Neural cell (in vitro differentiated cells): Measurements from ENCODE around the gene SAE1. TPM values are rescaled to one million over a fixed set of nuclear protein-coding genes. Genes with fewer than 3 reads are reported as not detected.

Experiments used
- H2AFZ ChIP-seq: fragments of 200-600, 300-800 bp; sonication (generic), shearing (Covaris generic); 2 replicates; pipeline ENCODE4 v1.6.0; 2014; ENCODE audit warnings: low read depth, mild to moderate bottlenecking, antibody characterized with exemption, low read length, moderate library complexity
- H3F3A ChIP-seq: fragments of 200-600 bp; shearing (Covaris generic); 2 replicates; pipeline ENCODE4 v1.6.1; 2016; ENCODE audit warnings: mild to moderate bottlenecking, moderate library complexity, mixed read lengths, antibody characterized with exemption, low read length; ENCODE audit not compliant: insufficient read depth, poor library complexity, severe bottlenecking
- H3K27ac ChIP-seq: fragments of 200-600, 300-800 bp; sonication (generic), shearing (Covaris generic); 2 replicates; pipeline ENCODE4 v1.5.1; 2014; ENCODE audit warnings: mild to moderate bottlenecking, low read length, moderate library complexity
- H3K27me3 ChIP-seq: fragments of 300-800, 200-600 bp; sonication (generic), shearing (Covaris generic); 2 replicates; pipeline ENCODE4 v1.6.0; 2014; ENCODE audit warnings: mild to moderate bottlenecking, low read depth, low read length, moderate library complexity; ENCODE audit not compliant: insufficient read depth
- H3K36me3 ChIP-seq: fragments of 300-800, 200-600 bp; sonication (generic), shearing (Covaris generic); 2 replicates; pipeline ENCODE4 v1.5.1; 2014; ENCODE audit warnings: mild to moderate bottlenecking, antibody characterized with exemption, low read length, moderate library complexity; ENCODE audit not compliant: insufficient read depth
- H3K4me2 ChIP-seq: fragments of 300-800, 200-600 bp; sonication (generic), shearing (Covaris generic); 2 replicates; pipeline ENCODE4 v1.6.0; 2014; ENCODE audit warnings: mild to moderate bottlenecking, low read length
- H3K4me3 ChIP-seq: fragments of 300-800, 200-600 bp; sonication (generic), shearing (Covaris generic); 2 replicates; pipeline ENCODE4 v1.5.1; 2014; ENCODE audit warnings: mild to moderate bottlenecking, low read length, moderate library complexity
- H3K79me2 ChIP-seq: fragments of 200-600 bp; shearing (Covaris generic); replicated peaks from 2 replicates; pipeline ENCODE4 v1.6.0; 2014; ENCODE audit warnings: mild to moderate bottlenecking, low read length, moderate library complexity; ENCODE audit not compliant: insufficient read depth
- H3K9ac ChIP-seq: fragments of 300-800, 200-600 bp; sonication (generic), shearing (Covaris generic); 2 replicates; pipeline ENCODE4 v1.6.1; 2016; ENCODE audit warnings: mild to moderate bottlenecking, low read length, mixed read lengths
- H3K9me2 ChIP-seq: fragments of 200-600 bp; shearing (Covaris generic); 2 replicates; pipeline ENCODE4 v1.6.1; 2016; ENCODE audit warnings: mild to moderate bottlenecking, low read length, mixed read lengths; ENCODE audit not compliant: insufficient read depth
- H3K9me3 ChIP-seq: fragments of 200-600, 300-800 bp; sonication (generic), shearing (Covaris generic); 2 replicates; pipeline ENCODE4 v1.6.1; 2016; ENCODE audit warnings: mild to moderate bottlenecking, mixed run types, low read length, moderate library complexity, mixed read lengths
- H4K20me1 ChIP-seq: fragments of 200-600 bp; shearing (Covaris generic); 2 replicates; pipeline ENCODE4 v1.6.1; 2016; ENCODE audit warnings: mild to moderate bottlenecking, mixed run types; ENCODE audit not compliant: insufficient read depth
- EZH2 ChIP-seq: fragments of 200-600, 300-800 bp; shearing (Covaris generic), sonication (generic); IDR thresholded peaks from 2 replicates; pipeline ENCODE4 v1.6.1; 2014; ENCODE audit warnings: antibody characterized with exemption, low read length, borderline replicate concordance, mild to moderate bottlenecking; ENCODE audit not compliant: insufficient read depth, poor library complexity, severe bottlenecking
- MXI1 ChIP-seq: fragments of 450-650 bp; conservative IDR thresholded peaks from 2 replicates; pipeline ENCODE4 v1.6.1; 2014; ENCODE audit warnings: antibody characterized with exemption, mild to moderate bottlenecking; ENCODE audit not compliant: poor library complexity, severe bottlenecking
- POLR2AphosphoS5 ChIP-seq: IDR thresholded peaks from 2 replicates; pipeline ENCODE4 v1.6.1; 2012
- SMC3 ChIP-seq: fragments of 450-650 bp; conservative IDR thresholded peaks from 2 replicates; pipeline ENCODE4 v1.6.1; 2014; ENCODE audit warnings: antibody characterized with exemption, mild to moderate bottlenecking, moderate library complexity; ENCODE audit not compliant: poor library complexity
- polyA plus RNA-seq: library from polyadenylated mRNA; depleted of rRNA; stranded (reverse); fragments of >200 nt; gene quantifications from 2 replicates; pipeline ENCODE4 v1.2.3, GENCODE V29; 2014
- TF ChIP-seq, protein P1 (sequence below): fragments of 450-650 bp; IDR thresholded peaks from 2 replicates; pipeline ENCODE4 v1.5.1; 2014; ENCODE audit warnings: antibody characterized with exemption, mild to moderate bottlenecking, moderate library complexity; ENCODE audit not compliant: poor library complexity, severe bottlenecking
- TF ChIP-seq, protein P2 (sequence below): IDR thresholded peaks from 2 replicates; pipeline ENCODE4 v1.6.1; 2012; ENCODE audit warnings: borderline replicate concordance

Gene SAE1
- polyA plus RNA-seq, 1 donor from 2014 or later, result 178 TPM

- H3K36me3 ChIP-seq, result no peaks in the 10 kb centered on the region
- no peak overlapping the region for H2AFZ ChIP-seq
- H3K9me3 ChIP-seq, result no peaks in the 10 kb centered on the region
- no peaks in the 10 kb centered on the region for H3K27me3 ChIP-seq
- TF ChIP-seq, protein P1, sequence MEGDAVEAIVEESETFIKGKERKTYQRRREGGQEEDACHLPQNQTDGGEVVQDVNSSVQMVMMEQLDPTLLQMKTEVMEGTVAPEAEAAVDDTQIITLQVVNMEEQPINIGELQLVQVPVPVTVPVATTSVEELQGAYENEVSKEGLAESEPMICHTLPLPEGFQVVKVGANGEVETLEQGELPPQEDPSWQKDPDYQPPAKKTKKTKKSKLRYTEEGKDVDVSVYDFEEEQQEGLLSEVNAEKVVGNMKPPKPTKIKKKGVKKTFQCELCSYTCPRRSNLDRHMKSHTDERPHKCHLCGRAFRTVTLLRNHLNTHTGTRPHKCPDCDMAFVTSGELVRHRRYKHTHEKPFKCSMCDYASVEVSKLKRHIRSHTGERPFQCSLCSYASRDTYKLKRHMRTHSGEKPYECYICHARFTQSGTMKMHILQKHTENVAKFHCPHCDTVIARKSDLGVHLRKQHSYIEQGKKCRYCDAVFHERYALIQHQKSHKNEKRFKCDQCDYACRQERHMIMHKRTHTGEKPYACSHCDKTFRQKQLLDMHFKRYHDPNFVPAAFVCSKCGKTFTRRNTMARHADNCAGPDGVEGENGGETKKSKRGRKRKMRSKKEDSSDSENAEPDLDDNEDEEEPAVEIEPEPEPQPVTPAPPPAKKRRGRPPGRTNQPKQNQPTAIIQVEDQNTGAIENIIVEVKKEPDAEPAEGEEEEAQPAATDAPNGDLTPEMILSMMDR, result no peak
- TF ChIP-seq, protein P2, sequence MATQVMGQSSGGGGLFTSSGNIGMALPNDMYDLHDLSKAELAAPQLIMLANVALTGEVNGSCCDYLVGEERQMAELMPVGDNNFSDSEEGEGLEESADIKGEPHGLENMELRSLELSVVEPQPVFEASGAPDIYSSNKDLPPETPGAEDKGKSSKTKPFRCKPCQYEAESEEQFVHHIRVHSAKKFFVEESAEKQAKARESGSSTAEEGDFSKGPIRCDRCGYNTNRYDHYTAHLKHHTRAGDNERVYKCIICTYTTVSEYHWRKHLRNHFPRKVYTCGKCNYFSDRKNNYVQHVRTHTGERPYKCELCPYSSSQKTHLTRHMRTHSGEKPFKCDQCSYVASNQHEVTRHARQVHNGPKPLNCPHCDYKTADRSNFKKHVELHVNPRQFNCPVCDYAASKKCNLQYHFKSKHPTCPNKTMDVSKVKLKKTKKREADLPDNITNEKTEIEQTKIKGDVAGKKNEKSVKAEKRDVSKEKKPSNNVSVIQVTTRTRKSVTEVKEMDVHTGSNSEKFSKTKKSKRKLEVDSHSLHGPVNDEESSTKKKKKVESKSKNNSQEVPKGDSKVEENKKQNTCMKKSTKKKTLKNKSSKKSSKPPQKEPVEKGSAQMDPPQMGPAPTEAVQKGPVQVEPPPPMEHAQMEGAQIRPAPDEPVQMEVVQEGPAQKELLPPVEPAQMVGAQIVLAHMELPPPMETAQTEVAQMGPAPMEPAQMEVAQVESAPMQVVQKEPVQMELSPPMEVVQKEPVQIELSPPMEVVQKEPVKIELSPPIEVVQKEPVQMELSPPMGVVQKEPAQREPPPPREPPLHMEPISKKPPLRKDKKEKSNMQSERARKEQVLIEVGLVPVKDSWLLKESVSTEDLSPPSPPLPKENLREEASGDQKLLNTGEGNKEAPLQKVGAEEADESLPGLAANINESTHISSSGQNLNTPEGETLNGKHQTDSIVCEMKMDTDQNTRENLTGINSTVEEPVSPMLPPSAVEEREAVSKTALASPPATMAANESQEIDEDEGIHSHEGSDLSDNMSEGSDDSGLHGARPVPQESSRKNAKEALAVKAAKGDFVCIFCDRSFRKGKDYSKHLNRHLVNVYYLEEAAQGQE, result peak; percentile 13
- H3K9ac ChIP-seq, result peak overlapping the region; percentile 84
- no peaks in the 10 kb centered on the region for H3K79me2 ChIP-seq
- no peak overlapping the region for H3K4me2 ChIP-seq
- H3K4me3 ChIP-seq, result peak overlapping the region; percentile 67
- H3K27ac ChIP-seq, result peak overlapping the region; percentile 75
- no peaks in the 10 kb centered on the region for H3F3A ChIP-seq
- H3K9me2 ChIP-seq, result no peaks in the 10 kb centered on the region
- no peaks in the 10 kb centered on the region for H4K20me1 ChIP-seq
These were observed 96.9 kb downstream of the SAE1 start for GRCh38 chr19:47227352-47228167.

GRCh38 chr19:47228168-47228936 is 97.7 kb downstream of the SAE1 start:
- H3K79me2 ChIP-seq, result no peaks in the 10 kb centered on the region
- H3K27me3 ChIP-seq, result no peaks in the 10 kb centered on the region
- peak overlapping the region; percentile 55 for H3K27ac ChIP-seq
- peak overlapping the region; percentile 50 for H3K4me2 ChIP-seq
- peak overlapping the region; percentile 92 for H3K4me3 ChIP-seq
- H2AFZ ChIP-seq, result no peak overlapping the region
- TF ChIP-seq, protein P2, result no peak
- TF ChIP-seq MXI1, result no peak
- no peak for TF ChIP-seq EZH2
- TF ChIP-seq SMC3, result no peak
- TF ChIP-seq POLR2AphosphoS5, result no peak
- H3K9me2 ChIP-seq, result no peaks in the 10 kb centered on the region
- H3K9ac ChIP-seq, result peak overlapping the region; percentile 84
- H3F3A ChIP-seq, result no peaks in the 10 kb centered on the region
- H3K36me3 ChIP-seq, result no peaks in the 10 kb centered on the region
- H4K20me1 ChIP-seq, result no peaks in the 10 kb centered on the region
- H3K9me3 ChIP-seq, result no peaks in the 10 kb centered on the region
